HG02852 (cell line): Measurements from ENCODE around the gene EMID1.
A peak's percentile ranks its signal among the peaks of the same experiment; 100 is the strongest.

Source experiments
- ATAC-seq: cut with Tn5 transposase; IDR thresholded peaks from one replicate; pipeline ENCODE4 v1.9.1; 2021; ENCODE audit warnings: mild to moderate bottlenecking, moderate library complexity; ENCODE audit not compliant: unreplicated experiment

EMID1 gene

DNA sequence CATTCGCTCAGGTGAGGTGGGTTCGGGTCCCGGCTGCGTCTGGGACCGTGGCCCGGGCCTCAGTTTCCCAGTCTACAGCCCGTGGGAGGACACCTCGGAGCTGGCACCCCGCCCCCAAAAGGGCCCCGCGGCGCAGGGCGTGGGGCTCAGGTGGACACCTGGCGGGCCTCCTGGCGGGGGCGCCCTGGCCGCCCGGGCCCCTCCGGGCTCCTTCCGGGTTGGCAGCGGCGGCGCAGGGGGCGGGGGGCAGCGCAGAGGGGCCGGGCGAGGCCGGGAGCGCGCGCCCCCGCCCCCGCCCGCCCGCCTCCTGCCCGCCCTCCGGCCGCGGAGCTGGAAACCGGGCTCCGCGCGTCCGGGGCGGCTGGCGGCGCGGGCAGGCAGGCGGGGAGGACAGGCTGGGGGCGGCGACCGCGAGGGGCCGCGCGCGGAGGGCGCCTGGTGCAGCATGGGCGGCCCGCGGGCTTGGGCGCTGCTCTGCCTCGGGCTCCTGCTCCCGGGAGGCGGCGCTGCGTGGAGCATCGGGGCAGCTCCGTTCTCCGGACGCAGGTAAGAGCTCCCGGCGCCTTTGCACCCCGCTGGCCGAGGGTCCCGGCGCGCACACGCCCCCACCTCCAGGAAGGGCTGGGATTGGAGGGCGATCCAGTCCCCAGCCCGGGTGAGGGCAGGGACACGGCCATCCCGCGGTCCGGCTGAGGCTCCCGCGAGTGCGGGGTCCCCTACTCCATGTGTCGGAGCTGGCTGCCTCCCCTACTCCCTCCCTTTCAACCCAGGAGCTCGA is at the start of gene EMID1:
Gene EMID1, plus strand, starts transcription at position 303 of the 778 bp plus-strand sequence. Its CDS starts 143 bp downstream, at position 446.
- no peak for ATAC-seq

- no peak for ATAC-seq
Measured at GRCh38 chr22:29155966-29156365, 49.7 kb upstream of the EMID1 start.

- ATAC-seq, result no peak
Measured at GRCh38 chr22:29156507-29156906, 49.2 kb upstream of the EMID1 start.

GRCh38 chr22:29157759-29158535 is 47.7 kb upstream of the EMID1 start:
- no peak for ATAC-seq

DNA sequence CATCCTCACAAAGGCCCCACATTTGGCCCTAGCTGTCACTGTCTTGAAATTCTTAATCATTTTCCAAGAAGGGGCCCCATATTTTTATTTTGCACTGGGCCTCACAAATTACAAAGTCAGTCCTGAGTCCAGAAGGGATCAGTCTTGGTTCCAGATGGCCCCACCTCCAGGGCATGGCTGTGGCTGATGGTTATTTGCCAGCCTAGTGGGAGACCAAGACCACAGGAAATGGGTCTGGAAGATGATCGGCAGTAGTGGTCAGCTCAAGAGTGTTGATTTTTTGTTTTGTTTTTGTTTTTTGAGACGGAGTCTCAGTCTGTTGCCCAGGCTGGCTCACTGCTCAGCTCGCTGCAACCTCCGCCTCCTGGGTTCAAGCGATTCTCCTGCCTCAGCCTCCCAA is 47.1 kb upstream of the EMID1 start:
- ATAC-seq, result no peak

DNA sequence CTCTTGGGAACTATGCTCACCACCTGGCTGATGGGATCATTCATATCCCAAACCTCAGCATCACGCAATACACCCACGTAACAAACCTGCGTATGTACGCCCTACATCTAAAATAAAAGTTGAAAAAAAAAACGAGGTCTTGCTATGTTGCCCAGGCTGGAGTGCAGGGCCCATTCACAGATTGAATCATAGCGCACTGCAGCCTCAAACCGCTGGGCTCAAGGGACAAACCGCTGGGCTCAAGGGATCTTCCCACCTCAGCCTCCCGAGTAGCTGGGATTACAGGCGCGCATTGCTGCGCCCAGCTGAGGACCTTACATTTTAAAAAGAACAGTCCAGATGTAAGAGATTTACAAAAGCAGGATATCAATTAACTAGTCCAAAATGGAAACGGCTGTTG is 41.9 kb upstream of the EMID1 start:
- ATAC-seq, result no peak

DNA sequence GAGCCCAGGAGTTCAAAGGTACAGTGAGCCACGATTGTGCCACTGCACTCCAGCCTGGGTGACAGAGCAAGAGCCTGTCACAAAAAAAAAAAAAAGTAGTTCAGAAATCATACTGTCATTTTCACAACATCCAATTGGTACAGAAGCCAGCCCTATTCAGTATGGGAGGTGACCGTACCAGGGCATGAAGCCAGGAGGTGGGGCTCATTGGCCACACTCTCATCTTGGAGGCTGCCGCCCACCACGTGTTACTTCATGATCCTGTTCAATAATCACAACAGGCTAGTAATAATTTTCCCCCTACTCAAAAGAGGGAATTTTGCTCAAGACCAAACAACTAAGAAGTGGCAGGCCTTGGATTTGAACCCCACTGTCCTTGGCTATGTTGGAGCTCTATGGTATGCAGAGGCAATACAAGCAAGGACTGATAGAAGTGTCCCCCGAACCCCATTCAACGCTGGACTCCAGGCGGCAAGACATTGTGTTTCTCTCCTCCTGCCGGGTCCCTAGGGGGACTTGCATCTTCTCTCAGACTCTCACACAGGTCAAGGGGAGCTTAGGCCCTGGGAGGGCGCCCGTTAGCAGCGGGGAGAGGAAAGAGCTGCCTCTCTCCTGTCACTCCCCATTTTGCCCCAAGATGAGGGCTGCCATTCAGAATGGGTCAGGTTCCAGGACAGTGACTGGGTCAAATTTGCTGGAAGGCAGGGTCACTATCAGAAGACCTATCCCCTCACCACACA is 40.2 kb upstream of the EMID1 start:
- no peak for ATAC-seq

- ATAC-seq, result no peak
Measured at GRCh38 chr22:29166180-29166579, 39.5 kb upstream of the EMID1 start.

GRCh38 chr22:29167032-29167911 is 38.4 kb upstream of the EMID1 start:
- peak; percentile 88 for ATAC-seq

- ATAC-seq, result no peak
Measured at GRCh38 chr22:29171721-29172120, 34.0 kb upstream of the EMID1 start.

GRCh38 chr22:29172216-29172615 is 33.5 kb upstream of the EMID1 start:
- no peak for ATAC-seq

DNA sequence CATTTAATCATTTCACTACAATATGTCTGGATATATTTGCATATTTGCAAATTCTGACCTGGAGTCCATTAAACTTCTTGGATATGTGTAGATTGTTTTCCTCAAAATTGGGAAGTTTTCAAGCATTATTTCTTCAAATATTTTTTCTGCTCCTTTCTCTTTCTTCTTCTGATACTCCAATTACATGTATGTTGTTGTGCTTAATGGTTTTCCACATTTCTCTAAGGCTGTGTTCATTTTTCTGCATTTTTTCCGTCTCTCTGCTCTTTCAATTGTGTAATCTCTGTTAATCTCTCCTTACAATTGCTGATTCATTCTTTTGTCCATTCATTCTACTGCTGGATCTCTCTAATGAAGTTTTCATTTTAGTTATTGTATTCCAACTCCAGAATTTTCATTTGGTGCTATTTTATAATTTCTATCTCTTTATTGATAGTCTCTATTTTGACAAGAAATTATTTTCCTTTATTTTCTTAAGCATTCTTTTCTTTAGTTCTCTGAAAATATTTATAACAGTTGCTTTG is 30.3 kb upstream of the EMID1 start:
- ATAC-seq, result no peak

- no peak for ATAC-seq
Measured at GRCh38 chr22:29183971-29184848, 21.5 kb upstream of the EMID1 start.

DNA sequence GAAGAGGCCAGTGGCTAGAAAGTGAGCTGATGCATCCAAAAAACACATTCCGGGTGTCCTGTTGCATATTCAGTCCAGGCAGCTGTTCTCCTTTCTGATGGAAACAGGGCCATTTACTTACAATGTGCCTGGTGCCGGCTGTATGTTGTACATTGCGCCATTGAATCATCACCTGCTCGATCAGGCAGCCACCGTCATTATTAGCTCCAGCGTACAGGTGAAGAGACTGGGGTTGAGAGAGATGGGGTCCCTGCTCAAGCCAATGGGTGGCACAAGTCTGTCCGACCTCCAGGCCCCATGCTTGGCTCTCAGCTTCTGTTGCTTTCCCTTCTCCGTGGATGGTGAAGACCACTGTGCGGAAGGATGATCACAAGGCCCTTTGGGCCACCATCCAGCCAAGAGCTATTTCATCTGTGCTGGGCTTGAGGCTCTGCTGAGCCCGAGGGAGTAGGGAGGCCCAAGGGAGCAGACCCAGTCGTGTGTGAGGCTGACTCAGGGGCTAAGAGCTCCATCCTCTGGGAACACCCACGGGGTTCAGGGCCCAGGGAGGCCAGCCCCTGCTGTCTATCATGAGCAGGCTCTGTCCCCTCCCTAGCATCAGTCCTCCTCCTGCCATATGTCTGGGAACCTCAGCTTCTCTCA is 20.7 kb upstream of the EMID1 start:
- ATAC-seq, result no peak

DNA sequence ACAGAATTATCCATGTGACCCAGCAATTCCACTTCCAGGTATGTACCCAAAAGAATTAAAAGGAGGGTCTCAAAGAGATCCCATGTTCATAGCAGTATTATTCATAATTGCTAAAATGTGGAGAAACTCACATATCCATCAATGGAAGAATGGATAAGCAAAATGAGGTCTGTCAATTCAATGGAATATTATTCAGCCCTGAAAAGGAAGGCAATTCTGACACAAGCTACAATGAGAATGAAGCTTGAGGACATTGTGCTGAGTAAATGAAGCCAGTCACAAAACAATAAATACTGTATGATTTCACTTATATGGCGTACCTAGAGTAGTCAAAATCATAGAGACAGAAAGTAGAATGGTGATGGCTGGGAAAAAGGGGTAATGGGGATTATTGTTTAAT is 19.4 kb upstream of the EMID1 start:
- no peak for ATAC-seq

DNA sequence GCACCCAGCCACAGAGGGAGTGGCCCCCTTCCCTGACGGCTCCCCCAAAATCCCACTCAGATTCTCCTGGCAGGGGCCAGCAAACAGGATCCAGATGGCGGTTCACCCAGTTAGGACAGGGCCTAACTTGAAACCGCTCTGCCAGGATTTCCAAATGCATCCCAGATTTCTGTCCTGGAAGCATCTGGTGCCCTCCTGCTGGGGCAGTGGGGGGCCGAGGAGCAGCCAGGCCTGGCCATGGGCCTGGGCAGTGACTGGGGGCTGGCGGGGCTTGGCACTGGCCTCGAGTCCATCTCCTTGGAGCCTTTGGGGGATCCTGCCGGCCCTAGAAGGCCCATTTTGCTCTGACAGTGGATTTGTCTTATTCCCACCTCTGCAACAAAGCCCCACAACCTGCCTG is 17.9 kb upstream of the EMID1 start:
- no peak for ATAC-seq

DNA sequence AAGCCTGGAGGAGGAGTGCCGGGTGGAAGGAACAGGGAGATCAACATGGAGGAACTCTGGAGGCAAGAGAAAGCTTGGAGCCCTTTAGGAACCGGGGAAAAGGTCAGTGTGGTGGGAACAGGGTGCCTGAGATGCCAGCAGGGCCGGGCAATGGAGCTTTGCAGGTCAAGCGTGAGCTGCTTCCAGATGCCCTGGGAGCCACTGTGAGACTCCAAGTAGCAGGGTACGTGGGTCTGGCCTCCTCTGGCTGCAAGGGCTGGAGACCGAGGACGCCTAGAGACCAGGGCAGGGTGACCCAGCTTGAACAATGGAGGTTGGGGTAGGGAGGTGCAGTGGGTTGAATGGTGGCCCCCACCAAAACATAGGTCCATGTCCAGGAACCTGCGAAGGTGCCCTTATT is 15.6 kb upstream of the EMID1 start:
- ATAC-seq, result no peak

DNA sequence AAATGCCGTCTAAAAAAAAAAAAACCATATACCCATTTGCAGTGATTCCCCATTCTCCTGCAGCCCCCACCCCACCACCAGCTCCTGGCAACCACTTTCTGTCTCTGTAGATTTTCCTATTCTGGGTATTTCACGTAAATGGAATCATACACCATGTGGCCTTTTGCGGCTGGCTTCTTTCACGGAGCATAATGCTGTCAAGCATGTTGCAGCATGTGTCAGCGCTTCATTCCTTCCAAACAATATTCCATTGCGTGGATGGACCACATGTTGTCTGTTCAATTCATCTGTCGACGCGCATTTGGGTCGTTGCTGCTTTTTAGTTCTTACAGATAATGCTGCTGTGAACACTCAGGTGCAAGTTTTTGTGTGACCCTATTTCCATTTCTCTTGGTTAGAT is 14.8 kb upstream of the EMID1 start:
- no peak for ATAC-seq

- ATAC-seq, result no peak
Measured at GRCh38 chr22:29193021-29193420, 12.7 kb upstream of the EMID1 start.
